ENCODE data around the gene MYOG.

DNA sequence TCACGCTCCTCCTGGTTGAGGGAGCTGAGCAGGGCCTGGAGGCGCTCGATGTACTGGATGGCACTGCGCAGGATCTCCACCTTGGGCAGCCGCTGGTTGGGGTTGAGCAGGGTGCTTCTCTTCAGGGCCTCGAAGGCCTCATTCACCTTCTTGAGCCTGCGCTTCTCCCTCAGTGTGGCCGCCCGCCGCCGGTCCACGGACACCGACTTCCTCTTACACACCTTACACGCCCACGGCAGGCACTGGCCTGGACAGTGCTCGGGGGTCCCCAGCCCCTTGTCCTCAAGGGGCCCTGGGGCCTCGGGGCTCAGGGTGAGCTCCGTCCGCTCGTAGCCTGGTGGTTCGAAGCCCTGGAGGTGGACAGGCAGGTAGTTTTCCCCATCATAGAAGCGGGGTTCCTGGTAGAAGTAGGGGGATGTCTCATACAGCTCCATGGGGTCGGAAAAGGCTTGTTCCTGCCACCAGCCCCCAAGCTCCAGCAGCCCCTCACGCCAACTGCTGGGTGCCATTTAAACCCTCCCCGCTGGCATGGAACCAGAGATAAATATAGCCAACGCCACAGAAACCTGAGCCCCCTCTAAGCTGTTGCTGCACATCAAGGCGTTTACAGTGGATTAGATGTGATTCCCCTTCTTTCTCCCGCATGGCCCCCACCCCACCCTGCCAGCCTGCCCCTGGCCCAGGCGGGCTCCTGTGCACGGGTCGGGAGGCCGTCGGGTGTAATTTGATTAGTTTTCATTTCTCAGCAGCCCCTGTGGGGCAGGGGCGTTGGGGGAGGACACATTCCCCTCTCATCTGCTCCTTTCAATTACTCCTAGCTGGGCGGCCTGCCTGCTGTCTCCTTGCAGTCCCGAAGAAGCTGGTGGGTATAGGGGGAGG, at the start of gene MYOG:
- TF ChIP-seq, protein P1, sequence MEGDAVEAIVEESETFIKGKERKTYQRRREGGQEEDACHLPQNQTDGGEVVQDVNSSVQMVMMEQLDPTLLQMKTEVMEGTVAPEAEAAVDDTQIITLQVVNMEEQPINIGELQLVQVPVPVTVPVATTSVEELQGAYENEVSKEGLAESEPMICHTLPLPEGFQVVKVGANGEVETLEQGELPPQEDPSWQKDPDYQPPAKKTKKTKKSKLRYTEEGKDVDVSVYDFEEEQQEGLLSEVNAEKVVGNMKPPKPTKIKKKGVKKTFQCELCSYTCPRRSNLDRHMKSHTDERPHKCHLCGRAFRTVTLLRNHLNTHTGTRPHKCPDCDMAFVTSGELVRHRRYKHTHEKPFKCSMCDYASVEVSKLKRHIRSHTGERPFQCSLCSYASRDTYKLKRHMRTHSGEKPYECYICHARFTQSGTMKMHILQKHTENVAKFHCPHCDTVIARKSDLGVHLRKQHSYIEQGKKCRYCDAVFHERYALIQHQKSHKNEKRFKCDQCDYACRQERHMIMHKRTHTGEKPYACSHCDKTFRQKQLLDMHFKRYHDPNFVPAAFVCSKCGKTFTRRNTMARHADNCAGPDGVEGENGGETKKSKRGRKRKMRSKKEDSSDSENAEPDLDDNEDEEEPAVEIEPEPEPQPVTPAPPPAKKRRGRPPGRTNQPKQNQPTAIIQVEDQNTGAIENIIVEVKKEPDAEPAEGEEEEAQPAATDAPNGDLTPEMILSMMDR (IDR thresholded peaks at IDR 0.05), result no peak
- TF ChIP-seq POLR2A (IDR thresholded peaks at IDR 0.05), result no peak
